G401 (cell line): ENCODE measurements around the gene RHPN2. TPM values are rescaled to one million over a fixed set of nuclear protein-coding genes. Genes with fewer than 3 reads are reported as not detected.
"Not testable (repeated sequence)": the region's sequence is repeated elsewhere in the genome, so short reads cannot be mapped to it uniquely, and the experiment has no call there.

Experiments used
- DNase-seq: peaks from one replicate; pipeline ENCODE4 v3.0.0-alpha.2; 2015; ENCODE audit warnings: low spot score
- in situ Hi-C: cut with HindIII; loops from 2 replicates; pipeline ENCODE4 v1.10.0; 2016; ENCODE audit warnings: low sequenced_read_pairs, mixed read lengths
- total RNA-seq: library from RNA; depleted of rRNA; stranded (reverse); fragments of >200 nt; shearing (Covaris generic); gene quantifications from 2 replicates; pipeline ENCODE4 v1.2.3, GENCODE V29; 2014

Gene RHPN2
- total RNA-seq, 1 experiment from 2014 or later, result 10.6 TPM

DNA sequence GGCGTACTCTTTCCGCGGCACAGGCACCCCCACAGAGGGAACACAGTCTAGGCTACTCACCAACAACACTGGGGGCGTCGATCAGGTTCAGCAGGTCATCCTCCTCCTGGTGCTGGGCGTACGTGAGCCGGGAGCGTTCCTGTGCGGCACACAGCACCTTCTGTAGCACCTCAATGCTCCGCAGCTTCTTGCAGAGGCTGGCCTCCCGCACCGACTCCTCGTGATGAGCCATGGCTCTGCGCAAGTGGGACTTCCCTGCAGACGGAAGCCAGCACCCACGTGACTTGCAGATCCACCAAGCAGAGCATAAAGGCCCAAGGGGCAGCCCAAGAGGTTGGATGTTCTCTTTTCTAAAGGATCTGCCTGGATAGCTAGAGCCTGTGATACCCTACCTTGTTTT is 68.7 kb downstream of the RHPN2 start:
- in situ Hi-C loops, DNase-seq: not testable (repeated sequence)

GRCh38 chr19:32988724-32989123 is 76.0 kb downstream of the RHPN2 start:
- in situ Hi-C loops, result no loop called here
- DNase-seq, result no peak

- in situ Hi-C loops, DNase-seq: not testable (repeated sequence)
Observed at GRCh38 chr19:32988254-32988653, 76.4 kb downstream of the RHPN2 start.

DNA sequence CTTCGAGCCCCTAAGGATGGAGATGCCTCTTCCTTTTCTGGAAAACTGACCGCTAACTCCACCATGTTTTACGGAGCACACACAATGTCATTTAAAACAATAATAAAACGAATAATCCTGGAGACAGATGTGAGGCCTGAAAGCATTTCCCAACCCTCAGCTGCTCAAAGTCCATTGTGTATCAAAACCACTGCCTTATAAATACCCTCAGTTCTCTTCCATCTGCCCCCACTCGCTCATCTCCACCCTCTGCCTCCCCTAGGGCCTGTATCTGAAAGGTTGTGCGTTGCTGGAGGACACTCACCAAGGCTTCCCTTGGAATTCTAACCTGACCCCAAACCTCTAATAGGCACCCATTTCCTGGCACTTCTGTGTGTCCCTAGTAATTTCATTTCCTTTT is 82.2 kb downstream of the RHPN2 start:
- in situ Hi-C loops, DNase-seq: not testable (repeated sequence)

- DNase-seq, in situ Hi-C loops: not testable (repeated sequence)
Observed at GRCh38 chr19:32979807-32980206, 84.9 kb downstream of the RHPN2 start.

DNA sequence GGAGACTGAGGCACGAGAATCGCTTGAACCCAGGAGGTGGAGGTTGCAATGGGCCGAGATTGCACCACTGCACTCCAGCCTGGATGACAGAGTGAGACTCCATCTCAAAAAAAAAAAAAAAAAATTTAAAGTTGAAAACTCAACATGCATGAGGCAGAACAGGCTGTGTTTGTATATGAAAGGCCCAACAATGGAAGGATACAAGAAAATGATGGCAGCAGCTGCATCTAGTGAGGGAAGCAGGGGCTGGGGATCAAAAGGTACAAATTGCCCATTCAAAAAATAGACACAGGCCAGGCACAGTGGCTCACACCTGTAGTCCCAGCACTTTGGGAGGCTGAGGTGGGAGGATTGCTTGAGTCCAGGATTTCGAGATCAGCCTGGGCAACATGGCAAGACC is 86.9 kb downstream of the RHPN2 start:
- DNase-seq, in situ Hi-C loops: not testable (repeated sequence)

GRCh38 chr19:32977280-32977679 is 87.4 kb downstream of the RHPN2 start:
- no peak for DNase-seq
- in situ Hi-C loops, result no loop called here

DNA sequence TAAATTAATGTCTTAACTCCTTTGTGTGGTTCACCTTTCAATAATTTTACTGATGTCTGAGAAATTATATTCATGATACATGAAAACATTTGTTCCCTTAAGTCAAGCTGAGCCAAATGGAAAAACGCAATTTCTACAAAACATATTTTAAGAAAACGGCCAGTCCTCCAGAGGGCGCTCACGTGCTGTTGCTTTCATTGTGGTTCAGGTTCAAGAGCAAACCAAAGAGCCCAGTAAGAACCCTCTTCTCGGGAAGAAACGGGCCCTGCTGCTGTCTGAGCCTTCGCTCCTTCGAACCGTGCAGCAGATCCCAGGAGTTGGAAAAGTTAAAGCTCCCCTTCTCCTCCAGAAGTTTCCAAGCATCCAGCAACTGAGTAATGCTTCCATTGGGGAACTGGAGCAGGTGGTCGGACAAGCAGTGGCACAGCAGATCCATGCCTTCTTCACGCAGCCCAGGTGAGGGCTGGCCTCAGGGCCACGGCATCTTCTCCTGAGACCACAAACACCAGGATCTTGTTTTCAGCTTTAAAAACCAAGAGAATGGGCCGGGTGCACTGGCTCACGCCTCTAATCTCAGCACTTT is 88.4 kb downstream of the RHPN2 start:
- peak; percentile 79 for DNase-seq
- in situ Hi-C loops, result no loop called here

- peak; percentile 99 for DNase-seq
- in situ Hi-C loops, result no loop called here
Observed at GRCh38 chr19:32971715-32972540, 92.8 kb downstream of the RHPN2 start, which contains the start of the genes CEP89 and FAAP24. TSS of gene CEP89 (minus strand) at chr19:32971958. CDS start at chr19:32971874, 84 bp downstream. TSS of gene FAAP24 (plus strand) at chr19:32972242. CDS start at chr19:32973197, 955 bp downstream.

GRCh38 chr19:32971012-32971595 is 93.6 kb downstream of the RHPN2 start:
- in situ Hi-C loops, result no loop called here
- DNase-seq, result no peak

GRCh38 chr19:32969549-32969948 is 95.1 kb downstream of the RHPN2 start:
- in situ Hi-C loops, result no loop called here
- no peak for DNase-seq

DNA sequence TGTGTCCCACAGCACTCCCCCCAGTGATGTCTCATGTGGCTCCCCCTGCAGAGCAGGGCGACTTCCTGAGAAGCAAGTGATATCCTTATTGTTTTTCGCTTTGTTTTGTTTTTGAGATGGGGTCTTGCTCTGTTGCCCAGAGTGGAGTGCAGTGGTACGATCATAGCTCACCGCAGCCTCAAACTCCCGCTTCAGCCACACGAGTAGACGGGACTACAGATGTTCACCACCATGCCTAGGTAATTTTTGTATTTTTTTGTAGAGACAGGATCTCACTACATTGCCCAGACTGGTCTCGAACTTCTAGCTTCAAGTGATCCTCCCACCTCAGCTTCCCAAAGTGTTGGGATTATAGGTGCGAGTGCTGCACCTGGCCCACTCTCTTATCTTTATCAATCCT is 97.9 kb downstream of the RHPN2 start:
- DNase-seq, result no peak
- in situ Hi-C loops, result no loop called here

GRCh38 chr19:32945260-32945659 is 119.4 kb downstream of the RHPN2 start:
- DNase-seq, result no peak
- in situ Hi-C loops, result no loop called here

DNA sequence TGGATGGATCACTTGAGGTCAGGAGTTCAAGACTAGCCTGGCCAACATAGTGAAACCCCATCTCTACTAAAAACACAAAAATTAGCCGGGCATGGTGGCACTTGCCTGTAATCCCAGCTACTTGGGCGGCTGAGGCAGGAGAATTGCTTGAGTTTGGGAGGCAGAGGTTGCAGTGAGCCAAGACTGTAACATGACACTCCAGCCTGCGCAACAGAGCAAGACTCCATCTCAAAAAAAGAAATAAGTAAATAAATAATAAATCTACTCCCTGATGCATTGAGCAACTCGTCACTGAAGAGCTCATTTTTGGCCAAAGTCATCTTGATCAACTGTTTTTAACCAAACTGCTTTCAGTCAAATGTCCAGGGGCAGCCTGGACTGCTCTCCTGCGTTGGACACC is 123.4 kb downstream of the RHPN2 start:
- in situ Hi-C loops, DNase-seq: not testable (repeated sequence)

DNA sequence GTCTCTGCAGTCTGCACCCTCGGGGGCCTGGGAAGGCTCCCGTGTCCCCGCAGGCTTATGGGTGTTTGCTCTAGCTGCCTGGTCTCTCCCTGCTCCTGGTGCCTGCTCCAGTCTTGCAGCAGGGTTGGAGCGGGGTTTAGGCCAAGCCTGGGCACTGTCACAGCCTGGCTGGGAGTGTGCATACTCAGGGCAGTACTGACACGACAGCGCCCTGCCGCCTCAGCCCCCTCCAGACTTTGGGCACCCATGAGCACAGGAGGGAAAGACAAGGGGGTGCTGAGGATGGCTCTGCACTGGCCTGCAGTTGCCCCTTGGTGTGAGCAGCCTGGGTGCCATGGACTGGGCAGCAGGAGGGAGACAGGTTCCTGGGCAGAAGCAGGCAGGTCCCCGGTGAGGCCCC is 128.6 kb downstream of the RHPN2 start:
- in situ Hi-C loops, result no loop called here
- no peak for DNase-seq

- DNase-seq, result no peak
Observed at GRCh38 chr19:32935629-32936028, 129.1 kb downstream of the RHPN2 start.

GRCh38 chr19:32933571-32933970 is 131.1 kb downstream of the RHPN2 start:
- in situ Hi-C loops, result no loop called here

More at GRCh38 chr19:32935629-32936028, 129.1 kb downstream of the RHPN2 start:
- in situ Hi-C loops, result no loop called here

DNA sequence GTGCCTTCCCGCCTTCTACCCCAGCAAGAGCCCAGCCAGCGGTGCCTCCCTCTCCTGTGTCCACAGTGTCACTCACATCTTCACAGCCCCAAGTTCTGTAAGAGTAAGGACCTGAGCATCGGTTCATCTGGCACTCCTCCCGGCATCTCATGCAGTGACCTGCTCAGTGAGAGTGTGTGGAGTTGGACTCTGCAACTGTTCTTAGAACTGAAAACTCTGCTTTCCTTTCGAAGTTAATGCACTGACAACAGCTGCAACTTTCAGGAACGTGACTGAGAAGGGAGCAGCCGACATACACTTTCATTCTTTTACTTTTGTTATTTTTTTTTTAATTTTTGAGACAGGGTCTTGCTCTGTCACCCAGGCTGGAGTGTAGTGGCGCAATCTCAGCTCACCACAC is 134.1 kb downstream of the RHPN2 start:
- DNase-seq, result no peak
- in situ Hi-C loops, result no loop called here

More at GRCh38 chr19:32933571-32933970, 131.1 kb downstream of the RHPN2 start:
- no peak for DNase-seq

- no peak for DNase-seq
- in situ Hi-C loops, result no loop called here
Observed at GRCh38 chr19:32928806-32929205, 135.9 kb downstream of the RHPN2 start.
